ENCODE results near the gene ZBTB7C.

The ZBTB7C gene

DNA sequence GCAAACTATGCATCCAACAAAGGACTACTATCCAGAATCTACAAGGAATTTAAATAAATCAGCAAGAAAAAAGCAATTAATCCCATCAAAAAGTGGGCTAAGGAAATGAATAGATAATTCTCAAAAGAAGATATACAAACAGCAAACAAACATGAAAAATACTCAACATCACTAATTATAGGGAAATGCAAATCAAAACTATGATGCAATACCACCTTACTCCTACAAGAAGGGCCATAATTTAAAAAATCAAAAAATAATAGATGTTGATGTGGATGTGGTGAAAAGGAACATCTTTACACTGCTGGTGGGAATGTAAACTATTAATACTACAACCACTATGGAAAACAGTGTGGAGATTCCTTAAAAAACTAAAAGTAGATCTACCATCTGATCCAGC is 164.7 kb downstream of the ZBTB7C start:
- no peak for DNase-seq

- no peak for DNase-seq
Observed at GRCh38 chr18:48238636-48239035, 170.5 kb downstream of the ZBTB7C start.

GRCh38 chr18:48238206-48238605 is 171.0 kb downstream of the ZBTB7C start:
- DNase-seq = no peak

GRCh38 chr18:48236822-48237221 is 172.4 kb downstream of the ZBTB7C start:
- DNase-seq = no peak

DNA sequence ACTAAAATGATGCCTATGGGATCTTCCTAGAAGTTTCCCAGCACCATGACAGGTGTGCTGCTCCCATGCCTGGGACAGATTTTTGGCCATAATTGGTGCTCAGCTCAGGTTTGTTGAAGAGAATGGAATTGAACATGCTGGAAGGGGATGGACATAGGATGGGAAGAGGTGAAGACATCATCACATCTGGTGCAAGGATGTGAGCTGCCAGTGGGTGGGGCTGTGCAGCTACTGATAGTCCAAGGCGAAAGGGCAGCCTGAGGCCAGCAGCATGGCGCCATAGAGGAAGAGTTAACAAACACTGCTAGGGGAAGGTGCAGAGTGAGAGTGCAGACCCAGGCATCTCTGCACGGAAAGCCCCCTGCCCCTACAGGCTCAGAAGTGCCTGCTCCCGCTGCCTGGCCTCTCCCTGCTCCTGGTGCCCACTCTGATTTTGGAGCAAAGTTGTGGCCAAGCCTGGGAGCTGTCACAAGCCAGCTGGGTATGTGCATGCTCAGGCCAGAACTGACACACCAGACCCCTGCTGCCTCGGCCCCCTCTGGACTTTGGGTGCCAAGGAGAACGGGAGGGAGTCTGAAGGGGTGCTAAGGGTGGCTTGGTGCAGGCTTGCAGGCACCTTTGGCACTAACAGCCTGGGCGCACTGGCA is 178.6 kb downstream of the ZBTB7C start:
- peak; percentile 86 for DNase-seq

- DNase-seq = no peak
Observed at GRCh38 chr18:48229552-48229981, 179.6 kb downstream of the ZBTB7C start.

DNA sequence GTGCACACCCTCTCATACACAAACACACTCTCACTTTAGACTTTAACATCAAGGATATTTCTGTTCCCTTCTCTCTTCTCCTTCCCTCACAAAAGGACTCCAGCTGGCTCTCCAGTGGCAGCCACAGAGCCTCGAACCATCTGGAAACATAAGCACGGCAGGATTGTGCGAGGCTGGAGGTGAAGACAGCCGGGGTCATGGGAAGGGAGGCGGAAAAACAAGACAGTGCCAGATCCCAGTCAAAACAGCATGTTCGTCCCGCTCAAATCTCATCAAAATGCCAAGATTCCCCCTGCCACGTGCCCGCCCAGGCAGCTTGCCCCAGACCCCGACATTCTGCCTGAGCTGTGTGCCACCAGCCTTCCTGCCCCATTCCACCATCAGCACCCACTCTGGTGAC is 180.3 kb downstream of the ZBTB7C start:
- no peak for DNase-seq

- no peak for DNase-seq
Observed at GRCh38 chr18:48228301-48228715, 180.9 kb downstream of the ZBTB7C start.

DNA sequence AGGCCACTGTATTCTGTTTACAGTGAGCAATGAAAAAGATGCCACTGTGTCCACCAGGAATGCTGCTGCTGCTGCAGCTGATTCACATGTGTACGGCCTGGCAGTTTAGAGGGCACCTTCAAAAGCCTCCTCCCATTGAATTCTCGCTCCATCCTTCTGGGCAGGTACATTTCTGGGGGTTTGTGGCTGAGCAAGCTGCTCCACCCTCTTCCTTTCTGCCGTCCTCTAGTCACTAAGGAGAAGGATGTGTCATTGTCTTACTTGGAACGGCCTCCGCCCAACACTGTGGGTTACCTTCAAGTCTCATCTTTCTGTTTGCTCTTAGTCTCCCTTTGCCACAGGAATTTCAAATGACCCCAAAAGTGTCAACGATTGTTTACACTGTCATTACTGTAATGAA is 182.0 kb downstream of the ZBTB7C start:
- DNase-seq = peak; percentile 38

GRCh38 chr18:48226401-48226800 is 182.8 kb downstream of the ZBTB7C start:
- no peak for DNase-seq

GRCh38 chr18:48222118-48222517 is 187.1 kb downstream of the ZBTB7C start:
- DNase-seq = peak; percentile 65

GRCh38 chr18:48219810-48220499 is 189.2 kb downstream of the ZBTB7C start:
- DNase-seq = no peak

GRCh38 chr18:48219037-48219809 is 190.0 kb downstream of the ZBTB7C start:
- no peak for DNase-seq

DNA sequence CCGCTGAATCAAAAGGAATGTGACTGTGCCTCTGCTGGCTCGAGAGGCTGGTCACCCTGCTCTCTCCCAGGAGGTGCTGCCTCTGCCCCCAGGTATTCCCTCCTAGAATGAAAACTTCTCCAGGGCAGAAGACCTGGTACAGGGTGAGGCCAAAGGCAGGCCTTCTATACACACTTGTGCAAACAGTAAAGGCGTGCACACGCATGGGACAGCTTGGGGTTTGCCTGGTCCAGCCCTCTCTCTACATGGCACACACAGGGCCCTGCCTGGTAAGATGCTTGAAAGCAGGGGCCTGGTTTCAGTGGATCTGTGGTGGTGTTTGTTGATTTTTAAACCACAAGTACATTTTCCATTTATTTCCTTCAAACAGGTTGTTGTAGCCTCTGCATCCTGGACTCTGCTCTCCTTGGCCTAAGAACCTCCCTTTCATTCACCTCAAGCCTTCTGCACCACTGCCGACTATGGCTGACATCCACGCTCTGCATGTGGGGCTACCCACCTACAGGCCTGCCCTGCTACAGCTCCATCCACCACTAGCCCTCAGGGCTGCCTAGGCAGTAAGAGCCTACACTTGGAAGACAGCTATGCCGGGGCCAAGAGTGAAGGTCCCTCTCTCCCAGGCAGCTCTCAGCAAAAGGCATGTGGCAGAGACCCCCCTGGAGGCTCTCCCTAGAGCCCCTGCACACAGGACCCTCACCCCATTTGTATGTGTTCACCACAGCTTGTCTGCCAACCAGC is 190.7 kb downstream of the ZBTB7C start:
- DNase-seq = no peak

DNA sequence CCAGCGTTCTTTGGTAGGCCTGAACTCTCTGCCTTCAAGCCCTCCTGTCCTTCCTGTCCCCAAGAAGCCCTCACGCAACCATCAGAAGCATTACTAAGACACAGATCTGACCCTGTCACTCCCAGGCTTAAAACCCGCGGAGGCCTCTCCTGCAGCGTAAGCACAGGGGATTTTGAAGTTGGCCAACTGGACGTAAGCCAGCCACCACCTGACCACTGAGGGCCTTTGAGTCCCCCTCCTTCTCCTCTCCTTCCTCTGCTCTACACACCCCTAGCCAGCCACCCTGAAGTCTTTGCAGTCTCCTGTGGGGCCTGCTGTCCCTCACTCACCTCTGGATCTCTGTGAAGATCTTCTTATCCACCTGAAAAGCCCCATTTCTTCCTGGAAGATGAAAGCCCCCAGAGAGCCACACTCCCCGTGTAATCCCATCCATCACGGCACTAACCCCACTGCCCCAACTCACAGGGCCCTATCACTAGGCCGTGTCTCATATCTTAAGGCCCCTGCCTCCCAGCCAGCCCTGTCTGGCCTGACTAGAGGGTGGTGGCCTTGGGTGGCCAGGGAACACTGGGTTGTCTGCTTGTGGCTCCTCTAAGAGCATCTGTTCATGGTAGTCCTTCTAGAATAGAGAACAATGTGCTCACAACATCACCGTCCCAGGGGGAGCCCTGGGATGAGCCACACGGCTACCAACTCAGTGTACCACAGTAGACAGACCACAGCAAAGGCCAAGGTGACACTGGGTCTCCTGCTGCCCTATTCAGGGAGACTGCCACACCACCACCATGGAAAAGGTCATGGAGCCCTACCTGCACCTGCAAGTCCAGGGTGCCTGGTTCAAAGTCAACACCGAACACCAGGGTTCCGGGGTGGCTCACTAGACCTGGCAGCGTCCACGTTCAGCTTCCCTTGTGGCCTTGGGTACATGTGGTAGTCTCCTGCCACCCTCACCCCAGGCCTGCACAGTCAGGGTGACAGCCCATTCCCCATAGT is 191.6 kb downstream of the ZBTB7C start:
- no peak for DNase-seq

- no peak for DNase-seq
Observed at GRCh38 chr18:48216639-48217257, 192.4 kb downstream of the ZBTB7C start.

- DNase-seq = no peak
Observed at GRCh38 chr18:48215876-48216638, 193.1 kb downstream of the ZBTB7C start.

- no peak for DNase-seq
Observed at GRCh38 chr18:48213791-48214190, 195.4 kb downstream of the ZBTB7C start.

DNA sequence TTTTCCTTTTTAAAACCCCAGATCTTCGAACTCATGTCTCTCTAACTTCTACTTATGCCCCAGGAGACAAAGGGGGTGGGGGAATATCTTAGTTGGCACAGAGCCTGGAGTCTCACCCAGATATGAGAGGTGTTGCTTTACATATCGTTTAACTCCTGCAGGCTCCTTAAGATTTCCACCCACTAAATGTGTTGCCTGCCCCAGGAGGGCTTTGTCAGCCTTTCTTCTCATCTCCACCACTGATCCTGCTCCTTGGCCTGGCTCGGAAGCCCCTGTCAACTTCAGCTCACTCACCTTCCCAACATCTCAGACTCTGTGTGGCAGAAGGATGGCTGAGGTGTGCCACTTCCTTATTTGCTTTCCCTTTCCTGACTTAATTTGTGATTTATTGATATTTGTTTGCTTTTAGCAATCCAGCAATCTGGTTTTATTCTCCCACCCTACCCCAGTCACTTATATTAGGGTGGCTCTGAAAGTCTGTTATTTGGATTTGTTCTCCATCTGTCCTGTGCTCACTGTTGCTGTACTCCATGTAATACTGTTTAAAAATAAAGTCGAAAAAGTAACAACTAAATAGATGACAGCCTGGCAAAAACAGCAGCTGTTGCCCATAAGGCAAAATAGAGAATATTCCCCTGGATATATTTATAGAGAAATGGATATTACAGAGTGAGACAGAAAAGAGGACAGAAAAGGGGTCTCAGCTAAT is 200.6 kb downstream of the ZBTB7C start:
- DNase-seq = no peak

DNA sequence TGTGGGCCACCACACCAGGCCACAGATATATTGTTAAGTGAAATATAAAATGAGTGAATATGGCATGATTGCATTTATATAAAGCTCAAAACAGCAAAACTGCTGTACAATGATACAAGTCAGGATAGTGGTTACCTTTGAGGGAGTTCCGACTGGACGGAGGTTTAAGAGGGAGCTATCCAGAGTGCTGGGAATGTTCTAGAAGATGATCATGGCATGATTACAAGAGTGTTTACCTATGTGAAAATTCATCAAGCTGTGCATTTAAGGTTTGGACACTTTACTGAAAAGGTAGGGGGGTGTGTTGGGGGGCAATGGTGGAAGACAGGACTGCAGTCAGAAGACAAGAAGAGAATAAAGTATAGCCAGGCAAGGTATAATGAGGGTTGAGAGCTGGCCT is 201.4 kb downstream of the ZBTB7C start:
- DNase-seq = no peak
